Body of pancreas (tissue), 4 donors: ENCODE measurements around the gene ISCA2. TPM values are rescaled to one million over a fixed set of nuclear protein-coding genes. Genes with fewer than 3 reads are reported as not detected.

ENCODE experiments used
- ATAC-seq: fragments of 150-250 bp; one replicate; pipeline ENCODE4 v1.9.1; 2016
- DNase-seq, 4 donors: peaks; one replicate each; pipeline ENCODE4 v3.0.0-alpha.2; 2019
- H3K27ac ChIP-seq, 4 donors: fragments of 200-600 bp; sonication (generic); 1 replicate in 3 of 4; 2 replicates in 1 of 4; pipeline versions ENCODE4 v1.5.1 to v1.6.1; 2016 to 2019; ENCODE audit warnings: mild to moderate bottlenecking in 1 of 4, mixed read lengths in 1 of 4, moderate library complexity in 1 of 4
- H3K27me3 ChIP-seq, 2 donors: fragments of 200-600 bp; sonication (generic); one replicate each; pipeline ENCODE4 v1.6.0; 2016; ENCODE audit warnings: mild to moderate bottlenecking in 1 of 2
- H3K36me3 ChIP-seq, 2 donors: fragments of 200-600 bp; sonication (generic); replicated peaks in 1 of 2; 2 replicates each; pipeline ENCODE4 v1.5.1; 2016; ENCODE audit warnings: low read depth in 2 of 2; ENCODE audit not compliant: insufficient read depth in 1 of 2
- H3K4me1 ChIP-seq: fragments of 200-600 bp; sonication (generic); one replicate; pipeline ENCODE4 v1.6.0; 2016
- H3K4me3 ChIP-seq, 2 donors: fragments of 200-600 bp; sonication (generic); 1 replicate in 1 of 2; 2 replicates in 1 of 2; pipeline ENCODE4 v1.5.1; 2016 to 2019
- H3K9me3 ChIP-seq, 3 donors: fragments of 200-600 bp; sonication (generic); 1 replicate in 2 of 3; 2 replicates in 1 of 3; pipeline ENCODE4 v1.5.1; 2016
- CTCF ChIP-seq, 7 experiments: fragments of 450-650 bp in 4 of 7; fragments of 200-600 bp in 3 of 7; sonication (generic) in 3 of 7; IDR thresholded peaks; one replicate each; pipeline ENCODE4 v1.5.1; 2016 to 2019; ENCODE audit warnings: antibody characterized with exemption in 7 of 7
- POLR2A ChIP-seq, 3 donors: fragments of 450-650 bp; IDR thresholded peaks; one replicate each; pipeline ENCODE4 v1.6.1; 2016; ENCODE audit warnings: antibody characterized with exemption in 3 of 3, mild to moderate bottlenecking in 2 of 3
- WGBS, 2 donors: methylation state at CpG; one replicate each; pipeline ENCODE4 v1.1.5; 2017; 5-methylcytosine and 5-hydroxymethylcytosine counted together
- intact Hi-C: fragments of 100-400 bp; cut with DNase I; formaldehyde crosslinking; loops from one replicate; pipeline ENCODE4 v1.15.1; 2023
- total RNA-seq, 2 donors: library from RNA; depleted of rRNA; stranded (reverse); fragments of >200 nt; gene quantifications; one replicate each; pipeline ENCODE4 v1.1.0, GENCODE V29; 2016

Gene ISCA2
- total RNA-seq, 2 donors from 2014 or later = 4.3 to 17.6 TPM

GRCh38 chr14:74504874-74505720 is 11.5 kb downstream of the ISCA2 start:
- intact Hi-C loops = no loop called here
- DNase-seq (no peak), ATAC-seq (no peak)
- H3K4me3 ChIP-seq = no peak overlapping the region
- TF ChIP-seq POLR2A (IDR thresholded peaks at IDR 0.05) (no peak), CTCF (IDR thresholded peaks at IDR 0.05) (no peak)
- WGBS, 2 donors = 85 to 89% methylated on average over 10 to 20 of the region's 20 CpGs
- no peaks in the 10 kb centered on the region for H3K4me1 ChIP-seq
- H3K27ac ChIP-seq = no peak overlapping the region
- no peaks in the 10 kb centered on the region for H3K9me3 ChIP-seq
- H3K27me3 ChIP-seq = no peaks in the 10 kb centered on the region
- H3K36me3 ChIP-seq = no peaks in the 10 kb centered on the region

GRCh38 chr14:74505831-74506230 is 12.3 kb downstream of the ISCA2 start:
- intact Hi-C loops = no loop called here
- TF ChIP-seq CTCF (IDR thresholded peaks at IDR 0.05) = no peak
- H3K36me3 ChIP-seq = no peaks in the 10 kb centered on the region
- no peaks in the 10 kb centered on the region for H3K27me3 ChIP-seq
- no peak overlapping the region for H3K4me3 ChIP-seq
- H3K27ac ChIP-seq = no peak overlapping the region
- 82 to 88% methylated on average over 10 to 17 of the region's 17 CpGs for WGBS, 2 donors
- no peak for DNase-seq
- no peak for ATAC-seq
- H3K9me3 ChIP-seq = no peaks in the 10 kb centered on the region
- no peaks in the 10 kb centered on the region for H3K4me1 ChIP-seq

DNA sequence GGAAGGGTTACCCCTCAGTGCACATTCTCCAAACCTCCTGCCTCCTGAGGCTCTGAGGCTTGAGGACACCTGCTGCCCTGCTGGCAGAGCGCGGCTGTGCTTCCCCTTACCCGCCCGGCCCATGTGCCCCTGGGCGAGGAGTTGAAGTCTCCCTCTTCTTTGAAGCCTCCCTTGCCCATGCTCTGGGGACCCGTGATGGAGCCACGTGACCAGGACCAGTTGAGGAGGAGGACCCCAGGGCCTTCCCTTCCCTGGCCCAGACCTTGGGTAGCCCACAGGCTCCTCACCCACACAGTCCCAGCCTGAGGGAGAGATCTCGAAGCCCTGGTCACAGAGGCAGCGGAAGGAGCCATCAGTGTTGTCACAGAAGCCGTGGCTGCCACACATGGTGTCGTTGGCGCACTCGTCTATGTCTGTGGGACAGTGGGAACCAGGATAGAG is 12.9 kb downstream of the ISCA2 start:
- TF ChIP-seq POLR2A (IDR thresholded peaks at IDR 0.05) = no peak
- no peak for TF ChIP-seq CTCF (IDR thresholded peaks at IDR 0.05)
- no peak for ATAC-seq
- 85 to 87% methylated on average over 12 to 13 of the region's 13 CpGs for whole genome bisulfite sequencing, 2 donors
- Histone ChIP-seq H3K4me1 (no peaks in the 10 kb centered on the region), H3K4me3 (no peak overlapping the region), H3K27me3 (no peaks in the 10 kb centered on the region), H3K27ac (no peak overlapping the region), H3K9me3 (no peaks in the 10 kb centered on the region), H3K36me3 (no peaks in the 10 kb centered on the region)
- DNase-seq = no peak
- intact Hi-C loops = no loop called here

- H3K4me3 ChIP-seq = no peak overlapping the region
- intact Hi-C loops = no loop called here
- no peaks in the 10 kb centered on the region for H3K27me3 ChIP-seq
- no peaks in the 10 kb centered on the region for H3K4me1 ChIP-seq
- TF ChIP-seq CTCF (IDR thresholded peaks at IDR 0.05) (no peak), POLR2A (IDR thresholded peaks at IDR 0.05) (no peak)
- DNase-seq = no peak
- no peaks in the 10 kb centered on the region for H3K9me3 ChIP-seq
- no peak overlapping the region for H3K27ac ChIP-seq
- no peak for ATAC-seq
- 66 to 70% methylated on average over 7 to 8 of the region's 8 CpGs for WGBS, 2 donors
- no peaks in the 10 kb centered on the region for H3K36me3 ChIP-seq
Measured at GRCh38 chr14:74507085-74507484, 13.5 kb downstream of the ISCA2 start.

DNA sequence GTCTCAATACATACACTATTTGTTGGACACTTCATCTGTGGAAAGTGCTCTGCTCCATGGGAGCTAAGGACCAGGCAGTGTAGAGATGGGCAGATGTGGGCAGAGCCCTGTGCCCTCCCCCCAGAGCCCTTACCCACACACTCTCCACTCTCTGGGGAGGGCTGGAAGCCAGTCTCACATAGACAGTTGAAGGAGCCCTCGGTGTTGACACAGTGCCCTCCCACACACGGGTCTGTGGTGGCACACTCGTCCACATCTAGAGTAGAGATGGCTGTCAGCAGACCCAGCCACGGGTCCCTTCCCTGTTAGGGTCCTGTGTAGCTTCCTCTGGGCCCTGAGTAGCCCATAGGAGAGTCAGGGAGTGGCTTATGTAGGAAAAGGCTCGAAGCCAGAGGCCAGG is 14.3 kb downstream of the ISCA2 start:
- intact Hi-C loops = no loop called here
- Histone ChIP-seq H3K9me3 (no peaks in the 10 kb centered on the region), H3K4me1 (no peaks in the 10 kb centered on the region), H3K4me3 (no peak overlapping the region), H3K27ac (no peak overlapping the region), H3K36me3 (no peaks in the 10 kb centered on the region), H3K27me3 (no peaks in the 10 kb centered on the region)
- no peak for DNase-seq
- WGBS, 2 donors = 44 to 64% methylated on average over 1 to 5 of the region's 5 CpGs
- ATAC-seq = no peak
- no peak for TF ChIP-seq POLR2A (IDR thresholded peaks at IDR 0.05)
- TF ChIP-seq CTCF (IDR thresholded peaks at IDR 0.05) = no peak
